LHCN-M2 (cell line): ENCODE measurements around the gene FCHSD1. TPM values are rescaled to one million over a fixed set of nuclear protein-coding genes. Genes with fewer than 3 reads are reported as not detected.

Source experiments
- total RNA-seq: library from RNA; depleted of rRNA; stranded (reverse); fragments of >200 nt; gene quantifications from 2 replicates; pipeline ENCODE4 v1.2.3, GENCODE V29; 2014; rRNA removed

FCHSD1 gene
- total RNA-seq, 1 experiment from 2014 or later: 10.1 TPM

Other genes starting within 250 kb of the FCHSD1 start
- gene PCDHGA9, start 248.6 kb downstream of the FCHSD1 start, total RNA-seq: 0.64 and 0.75 TPM in 2 replicates
- gene PCDHGB6, start 243.4 kb downstream of the FCHSD1 start, total RNA-seq: 0.32 and 0.40 TPM in 2 replicates
- 17.4 and 21.4 TPM in 2 replicates for gene PCDHGA10, start 238.4 kb downstream of the FCHSD1 start, total RNA-seq
- gene PCDHGB7, start 233.7 kb downstream of the FCHSD1 start, total RNA-seq: 0.52 and 0.83 TPM in 2 replicates
- gene PCDHGA11, start 230.4 kb downstream of the FCHSD1 start, total RNA-seq: 0.64 and 0.75 TPM in 2 replicates
- 6.1 and 6.9 TPM in 2 replicates for gene PCDHGA12, start 220.9 kb downstream of the FCHSD1 start, total RNA-seq
- 96.0 and 98.3 TPM in 2 replicates for gene PCDHGC3, start 175.5 kb downstream of the FCHSD1 start, total RNA-seq
- gene PCDHGC4, start 166.4 kb downstream of the FCHSD1 start, total RNA-seq: 0.69 and 0.83 TPM in 2 replicates
- gene PCDHGC5, start 162.3 kb downstream of the FCHSD1 start, total RNA-seq: 1.7 and 2.0 TPM in 2 replicates
- gene DIAPH1, start 32.4 kb downstream of the FCHSD1 start, total RNA-seq: 28.2 and 38.9 TPM in 2 replicates
- 58.8 and 65.2 TPM in 2 replicates for gene HDAC3, start 14.6 kb downstream of the FCHSD1 start, total RNA-seq
- gene RELL2, start 14.4 kb downstream of the FCHSD1 start, total RNA-seq: 5.2 and 7.0 TPM in 2 replicates
- gene ARAP3, start 30.8 kb upstream of the FCHSD1 start, total RNA-seq: 0.69 and 0.83 TPM in 2 replicates
- not detected in 2 replicates for gene PCDH1, start 227.0 kb upstream of the FCHSD1 start, total RNA-seq